COLO829 (cell line): Measurements from ENCODE around the gene PDE6G.
"Not testable (repeated sequence)": the region's sequence is repeated elsewhere in the genome, so short reads cannot be mapped to it uniquely, and the experiment has no call there.

ENCODE experiments used
- DNase-seq: peaks from one replicate; pipeline ENCODE4 v3.0.0; 2012; ENCODE audit warnings: low spot score

Gene PDE6G

DNA sequence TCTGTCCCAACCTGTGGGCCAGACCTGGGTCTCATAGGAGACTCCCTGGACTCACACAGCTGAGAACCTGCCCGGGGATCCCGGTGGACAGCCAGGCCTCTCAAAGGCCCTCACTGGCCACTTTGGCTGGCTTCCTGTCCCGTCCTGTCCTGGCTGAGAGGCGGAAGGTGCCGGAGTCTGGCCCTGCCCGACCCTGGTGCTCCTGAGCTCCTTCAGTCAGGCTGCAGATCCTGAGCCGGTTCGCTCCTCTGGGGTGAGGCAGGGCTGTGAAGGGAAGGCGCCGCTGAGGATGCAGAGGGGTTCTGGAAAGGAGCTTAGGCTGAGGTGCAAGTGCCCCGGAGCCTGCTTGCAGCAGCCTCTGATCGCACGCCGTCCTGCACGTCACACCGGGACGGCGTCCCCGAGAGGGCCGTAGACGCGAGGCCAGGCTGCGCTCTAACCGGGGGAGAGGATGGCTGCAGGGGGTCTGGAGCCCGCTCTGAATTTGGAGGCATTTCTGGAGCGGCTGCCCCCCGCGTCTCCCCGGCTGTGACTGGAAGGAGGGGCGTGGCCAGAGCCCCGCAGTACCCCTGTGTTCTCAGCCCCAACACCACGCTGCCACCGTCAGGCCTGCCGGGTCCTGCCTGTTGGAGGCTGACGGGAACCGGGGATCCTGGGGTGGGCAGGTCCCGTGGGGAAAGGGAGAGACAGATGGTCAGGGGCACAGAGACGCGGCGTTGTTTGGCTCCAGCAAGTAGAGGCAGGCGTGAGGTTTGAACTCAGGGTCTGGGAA, 31.6 kb upstream of the PDE6G start:
- no peak for DNase-seq

DNA sequence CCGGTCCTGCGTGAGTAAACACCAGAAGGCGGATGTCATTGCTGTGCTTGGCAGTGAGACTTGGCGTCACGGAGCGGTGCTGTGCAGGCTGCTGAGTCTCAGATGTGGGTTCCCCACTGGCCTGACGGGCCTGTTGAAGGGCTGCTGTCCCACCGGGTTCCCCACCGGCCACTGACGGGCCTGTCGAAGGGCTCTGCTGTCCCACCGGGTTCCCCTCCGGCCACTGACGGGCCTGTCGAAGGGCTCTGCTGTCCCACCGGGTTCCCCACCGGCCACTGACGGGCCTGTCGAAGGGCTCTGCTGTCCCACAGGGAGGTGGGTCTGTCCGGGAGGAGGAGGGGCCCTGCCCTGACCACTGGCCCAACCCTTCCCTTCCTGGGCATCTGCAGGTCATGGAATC, 30.3 kb upstream of the PDE6G start:
- DNase-seq, result no peak

DNA sequence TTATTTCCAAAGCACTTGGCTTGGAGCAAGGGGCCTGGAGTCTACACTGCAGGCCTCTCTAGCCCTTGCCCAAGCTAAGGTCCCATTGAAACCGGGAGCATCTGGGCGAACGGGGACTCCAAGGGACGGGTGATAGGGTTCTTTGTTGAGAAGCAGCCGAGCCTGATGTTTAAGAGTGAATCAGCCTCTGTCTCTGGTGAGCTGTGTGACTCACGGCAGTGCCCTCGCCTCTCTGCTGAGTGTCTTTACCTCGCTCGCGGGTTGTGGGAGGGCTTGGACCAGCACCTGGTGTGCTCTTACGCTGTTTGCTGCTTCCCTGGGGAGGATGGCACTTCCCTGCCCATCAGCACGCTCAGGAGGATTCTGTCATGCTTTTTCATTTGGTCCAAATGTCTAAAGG, 28.8 kb upstream of the PDE6G start:
- peak; percentile 54 for DNase-seq

DNA sequence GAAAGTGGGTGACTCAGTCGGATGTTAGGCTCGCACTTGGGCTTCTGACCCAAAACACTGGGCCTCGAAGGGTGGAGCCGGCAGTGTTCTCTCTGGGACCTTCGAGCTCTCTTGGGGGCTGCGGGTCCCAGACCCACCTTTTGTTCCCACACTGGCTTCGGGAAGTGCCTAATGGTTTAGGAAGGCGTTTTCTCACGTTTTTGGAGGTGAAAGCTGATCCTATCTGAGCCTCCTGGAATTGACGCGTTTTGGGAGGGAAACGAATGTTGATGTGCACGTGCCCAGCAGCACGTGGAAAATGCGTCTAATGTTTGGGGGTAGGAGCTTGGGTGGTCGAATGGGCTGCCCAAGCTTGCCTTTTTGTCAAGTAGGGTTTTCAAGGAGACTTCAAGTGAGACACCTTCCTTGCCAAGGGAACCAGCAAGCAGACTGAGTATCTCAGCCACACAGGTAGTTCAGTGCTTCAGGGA, 28.1 kb upstream of the PDE6G start:
- no peak for DNase-seq

DNA sequence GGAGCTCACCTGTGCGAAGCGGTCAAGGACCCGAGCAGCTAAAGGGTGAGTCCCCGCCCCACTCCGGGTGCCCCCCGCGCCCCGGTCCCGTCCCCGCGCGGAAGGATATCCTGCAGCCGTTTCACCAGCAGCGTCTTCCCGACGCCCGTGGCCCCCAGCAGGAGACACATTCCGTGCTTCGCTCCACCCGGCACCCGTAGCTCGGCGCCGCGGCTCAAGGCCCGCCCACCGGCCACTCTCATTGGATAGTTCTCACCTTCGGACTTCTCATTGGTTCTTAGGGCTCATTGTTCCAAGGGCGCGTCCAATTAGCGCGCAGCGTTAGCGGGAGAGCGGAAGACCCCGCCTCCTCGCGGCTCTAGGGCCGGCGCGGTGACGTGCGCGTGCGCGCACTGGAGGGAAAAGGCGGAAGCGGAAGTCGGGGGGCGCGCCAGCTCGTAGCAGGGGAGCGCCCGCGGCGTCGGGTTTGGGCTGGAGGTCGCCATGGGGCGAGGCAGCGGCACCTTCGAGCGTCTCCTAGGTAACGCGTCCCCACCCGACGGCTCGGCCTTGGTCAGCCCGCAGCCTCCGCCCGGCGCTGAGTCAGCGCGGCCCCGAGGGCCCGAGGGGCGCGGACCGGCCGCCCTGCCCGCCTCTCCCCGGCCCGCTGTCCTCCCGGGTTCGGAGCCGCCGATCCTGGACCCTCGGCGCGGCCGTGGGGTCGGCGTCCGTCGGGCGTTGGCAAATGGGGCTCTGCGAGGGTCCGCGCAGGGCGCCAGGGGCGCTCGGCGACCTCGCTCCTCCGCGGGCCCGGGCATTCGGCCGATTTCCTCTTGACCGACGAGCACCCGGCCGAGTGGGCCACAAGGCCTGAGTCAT, 27.5 kb upstream of the PDE6G start, which contains the start of the genes ARL16 and HGS:
Gene ARL16, minus strand, starts transcription at position 214 of the 858 bp plus-strand sequence. Its CDS starts 44 bp downstream, at position 170.
Gene HGS, plus strand, starts transcription at position 428 of the 858 bp plus-strand sequence. Its CDS starts 56 bp downstream, at position 484.
- peak; percentile 99 for DNase-seq

DNA sequence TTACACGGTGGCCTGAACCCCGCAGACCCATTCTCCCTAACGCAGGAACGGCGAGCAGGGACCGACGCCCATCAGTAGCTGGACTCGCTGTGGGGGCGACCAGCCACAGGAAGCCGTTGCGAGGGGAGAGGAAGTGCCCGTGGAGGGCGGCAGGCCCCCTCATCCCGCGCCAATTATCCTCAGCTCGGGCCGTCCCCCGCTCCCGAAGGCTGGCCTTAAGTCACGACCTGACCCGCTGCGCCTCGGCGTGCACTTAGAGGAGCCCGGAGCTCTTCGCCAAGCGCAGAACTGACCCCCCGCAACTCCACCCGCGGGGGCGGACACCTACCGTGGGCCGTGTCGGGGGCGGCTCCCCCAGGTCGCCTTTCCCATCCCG, 26.9 kb upstream of the PDE6G start:
- DNase-seq, result no peak

DNA sequence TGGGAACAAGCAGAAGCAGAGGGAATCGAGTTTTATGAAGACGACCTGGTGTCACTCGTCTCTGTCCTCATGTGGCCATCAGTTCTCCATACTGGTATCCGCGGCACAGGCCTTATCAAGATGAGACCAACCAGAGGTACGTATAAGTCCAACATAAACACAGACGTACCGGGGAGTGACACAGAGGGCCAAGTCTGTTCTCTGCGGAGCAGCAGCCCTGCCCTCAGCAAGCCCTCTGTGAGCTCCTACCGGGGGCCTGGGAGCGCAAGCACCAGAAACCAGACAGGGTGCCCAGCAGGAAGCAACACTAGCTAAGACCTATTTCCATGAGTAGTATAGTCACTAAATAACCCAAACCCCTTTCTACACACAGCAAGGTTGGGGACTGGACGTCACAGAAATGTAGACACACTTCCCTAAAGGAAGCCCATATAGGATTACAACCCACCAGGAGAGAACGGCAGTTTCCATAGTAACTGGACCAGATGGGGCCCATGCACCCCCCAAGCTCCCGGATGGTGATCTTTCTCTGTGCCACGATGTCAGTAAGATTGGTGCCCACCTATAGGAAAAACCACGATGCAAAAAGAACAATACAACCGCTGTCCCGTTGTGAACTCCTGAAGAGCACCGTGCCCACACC, 26.3 kb upstream of the PDE6G start:
- DNase-seq, result no peak

DNA sequence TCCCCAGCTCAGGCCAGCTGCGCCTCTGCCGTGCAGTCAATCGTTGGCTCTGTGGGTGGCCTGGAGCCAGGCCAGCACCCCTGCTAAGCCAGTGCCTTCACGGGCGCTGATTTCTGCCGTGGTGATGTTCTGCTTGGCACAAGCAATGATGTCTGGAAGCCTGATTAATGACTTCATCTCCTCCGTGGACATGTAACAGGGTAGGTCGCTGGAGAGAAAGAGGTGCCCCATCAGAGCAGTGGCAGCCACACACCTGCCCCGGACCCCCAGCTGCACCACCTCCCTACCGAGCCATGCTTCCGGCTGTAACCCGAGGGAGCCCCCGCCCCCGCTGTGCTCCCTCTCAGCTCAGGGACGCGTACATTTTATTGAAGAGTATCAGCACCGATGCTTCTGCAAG, 25.3 kb upstream of the PDE6G start:
- DNase-seq, result no peak

DNA sequence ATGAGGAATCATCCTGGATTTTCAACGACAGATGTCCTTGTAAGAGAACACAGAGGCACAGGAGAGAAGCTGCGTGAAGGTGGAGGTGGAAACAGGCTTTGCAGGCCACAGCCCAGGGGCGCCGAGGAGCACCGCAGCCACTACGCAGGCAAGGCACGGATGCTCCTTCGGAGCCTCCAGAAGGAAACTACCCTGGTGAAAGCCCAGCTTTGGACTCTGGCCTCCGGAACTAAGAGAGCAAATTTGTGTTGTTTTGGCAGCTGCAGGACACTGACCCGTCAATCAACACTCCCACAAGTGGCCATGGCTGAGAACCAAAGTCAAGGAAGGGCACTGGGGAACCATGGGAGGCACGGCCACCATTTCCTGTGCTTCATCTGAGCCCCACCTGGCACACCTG, 23.8 kb upstream of the PDE6G start:
- DNase-seq, result no peak

DNA sequence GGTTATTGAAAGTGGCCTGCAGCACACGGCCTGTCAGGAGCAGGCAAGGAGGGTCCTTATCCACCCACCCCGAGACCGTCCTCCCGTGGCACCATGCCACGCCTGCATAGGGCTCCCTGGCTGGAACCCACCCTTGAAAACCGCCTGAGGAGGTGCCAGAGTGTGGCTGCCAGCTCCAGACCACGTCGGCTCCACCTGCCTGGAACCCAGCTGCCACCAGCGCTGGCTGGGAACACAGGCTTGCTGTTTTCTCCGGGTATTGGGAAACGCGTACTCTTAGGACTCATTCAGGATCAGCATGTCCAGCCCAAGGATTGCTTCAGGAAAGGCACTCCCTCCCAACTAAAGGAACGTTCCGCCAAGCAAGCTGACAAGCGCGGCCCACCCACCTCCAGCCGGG, 20.6 kb upstream of the PDE6G start:
- no peak for DNase-seq

DNA sequence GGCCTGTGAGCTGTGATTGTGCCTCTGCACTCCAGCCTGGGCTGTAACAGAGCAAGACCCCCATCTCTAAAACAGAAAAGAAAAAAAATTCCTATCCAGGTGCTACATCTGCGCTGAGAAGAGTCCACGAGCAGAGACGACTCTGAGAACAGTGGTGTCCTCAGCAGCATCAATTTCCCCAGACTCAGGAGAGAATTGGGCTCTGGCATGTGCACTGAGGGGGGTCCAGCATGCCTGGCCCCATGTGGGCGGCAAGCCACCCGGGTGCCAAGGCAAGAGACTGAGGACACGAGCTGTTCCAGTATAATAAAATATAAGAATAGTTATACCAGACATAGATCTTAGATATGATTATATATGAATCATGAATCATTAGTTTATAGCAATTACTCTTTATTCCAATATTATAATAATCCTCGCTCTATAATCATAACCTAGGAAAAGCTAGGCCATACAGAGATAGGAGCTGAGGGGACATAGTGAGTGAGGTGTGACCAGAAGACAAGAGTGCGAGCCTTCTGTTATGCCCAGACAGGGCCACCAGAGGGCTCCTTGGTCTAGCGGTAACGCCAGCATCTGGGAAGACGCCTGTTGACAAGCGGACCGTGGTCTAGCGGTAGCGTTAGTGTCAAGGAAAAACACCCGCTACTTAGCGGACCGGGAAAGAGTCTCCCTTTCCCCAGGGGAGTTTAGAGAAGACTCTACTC, 19.3 kb upstream of the PDE6G start:
- DNase-seq, result not testable (repeated sequence)

DNA sequence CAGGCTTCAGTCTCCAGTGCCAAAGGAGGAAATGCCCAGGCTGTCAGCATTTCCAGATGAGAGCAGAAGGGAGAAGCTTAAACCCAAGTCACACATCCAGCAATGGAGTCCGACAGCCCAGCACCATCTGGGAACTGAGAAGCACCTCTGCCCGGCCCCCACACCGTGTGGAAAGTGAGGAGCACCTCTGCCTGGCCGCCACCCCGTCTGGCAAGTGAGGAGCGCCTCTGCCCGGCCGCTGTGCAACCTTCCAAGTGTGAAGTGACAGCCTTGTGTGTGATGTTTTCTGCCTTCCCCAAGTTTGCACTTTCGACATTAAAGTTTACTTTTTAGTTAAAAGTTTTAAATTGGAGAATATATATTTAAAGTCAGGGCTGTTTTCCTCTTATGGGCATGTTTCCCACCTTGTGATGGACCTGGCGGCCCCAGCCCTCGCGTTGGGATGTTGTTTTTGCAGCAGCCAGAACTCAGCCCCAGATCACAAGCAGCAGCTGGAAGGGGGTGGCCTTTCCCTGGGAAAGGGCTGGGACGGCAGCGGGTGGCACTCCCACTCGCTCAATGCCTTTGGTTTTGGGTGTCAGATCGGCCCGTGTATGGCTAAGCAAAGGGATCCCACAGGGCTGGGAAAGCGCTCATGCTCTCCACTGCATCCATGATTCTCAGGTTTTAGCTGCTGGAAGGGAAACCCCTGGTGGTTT, 17.4 kb upstream of the PDE6G start:
- no peak for DNase-seq

DNA sequence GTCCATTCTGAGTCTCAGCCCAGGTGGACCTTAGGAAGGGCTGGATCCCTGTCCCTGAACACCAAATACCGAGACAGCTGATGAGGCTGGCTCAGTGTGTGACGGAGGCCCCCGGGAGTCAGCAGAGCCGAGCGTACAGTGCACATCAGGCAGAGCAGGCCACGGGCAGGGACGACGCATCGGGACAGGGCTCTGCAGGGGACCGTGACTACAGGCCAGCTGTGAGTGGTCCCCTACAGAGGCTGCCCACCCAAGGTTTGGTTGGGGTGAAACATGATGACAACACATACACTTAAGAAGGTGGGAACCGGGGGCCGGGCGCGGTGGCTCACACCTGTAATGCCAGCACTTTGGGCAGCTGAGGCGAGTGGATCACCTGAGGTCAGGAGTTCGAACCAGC, 16.6 kb upstream of the PDE6G start:
- DNase-seq, result no peak

DNA sequence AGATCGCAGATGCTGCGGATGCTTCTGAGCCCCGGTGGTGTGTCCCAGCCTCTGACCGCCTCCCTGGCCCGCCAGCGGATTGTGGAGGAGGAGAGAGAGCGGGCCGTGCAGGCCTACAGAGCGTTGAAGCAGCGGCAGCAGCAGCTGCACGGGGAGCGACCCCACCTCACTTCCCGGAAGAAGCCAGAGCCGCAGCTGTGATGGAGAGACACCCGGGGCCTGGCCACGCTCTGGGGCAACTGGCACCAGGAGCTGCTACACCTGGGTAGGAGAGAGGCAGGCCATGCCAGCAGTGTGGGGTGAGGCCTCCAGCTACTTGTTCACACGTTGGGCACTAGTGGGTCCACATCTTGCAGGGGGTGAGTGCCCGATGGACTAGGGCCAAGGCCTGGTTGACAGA, 16.2 kb upstream of the PDE6G start:
- DNase-seq, result no peak

DNA sequence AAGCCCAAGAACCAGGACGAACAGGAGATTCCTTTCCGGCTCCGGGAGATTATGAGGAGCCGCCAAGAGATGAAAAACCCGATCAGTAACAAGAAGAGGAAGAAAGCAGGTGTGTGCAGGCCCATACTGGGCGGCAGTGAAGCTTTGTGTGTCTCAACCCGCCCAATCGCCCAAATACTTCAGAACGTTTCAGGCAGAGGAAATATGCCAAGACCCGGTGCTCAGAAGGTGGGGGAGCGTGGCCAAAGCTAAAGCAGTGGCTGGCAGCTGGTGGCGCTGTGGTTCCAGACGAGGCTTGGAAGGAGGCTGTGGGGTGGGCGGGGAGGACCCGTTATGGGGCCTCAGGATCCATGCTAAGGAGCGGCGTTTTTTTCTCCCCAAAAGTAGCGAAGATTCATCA, 11.4 kb upstream of the PDE6G start:
- DNase-seq, result no peak

DNA sequence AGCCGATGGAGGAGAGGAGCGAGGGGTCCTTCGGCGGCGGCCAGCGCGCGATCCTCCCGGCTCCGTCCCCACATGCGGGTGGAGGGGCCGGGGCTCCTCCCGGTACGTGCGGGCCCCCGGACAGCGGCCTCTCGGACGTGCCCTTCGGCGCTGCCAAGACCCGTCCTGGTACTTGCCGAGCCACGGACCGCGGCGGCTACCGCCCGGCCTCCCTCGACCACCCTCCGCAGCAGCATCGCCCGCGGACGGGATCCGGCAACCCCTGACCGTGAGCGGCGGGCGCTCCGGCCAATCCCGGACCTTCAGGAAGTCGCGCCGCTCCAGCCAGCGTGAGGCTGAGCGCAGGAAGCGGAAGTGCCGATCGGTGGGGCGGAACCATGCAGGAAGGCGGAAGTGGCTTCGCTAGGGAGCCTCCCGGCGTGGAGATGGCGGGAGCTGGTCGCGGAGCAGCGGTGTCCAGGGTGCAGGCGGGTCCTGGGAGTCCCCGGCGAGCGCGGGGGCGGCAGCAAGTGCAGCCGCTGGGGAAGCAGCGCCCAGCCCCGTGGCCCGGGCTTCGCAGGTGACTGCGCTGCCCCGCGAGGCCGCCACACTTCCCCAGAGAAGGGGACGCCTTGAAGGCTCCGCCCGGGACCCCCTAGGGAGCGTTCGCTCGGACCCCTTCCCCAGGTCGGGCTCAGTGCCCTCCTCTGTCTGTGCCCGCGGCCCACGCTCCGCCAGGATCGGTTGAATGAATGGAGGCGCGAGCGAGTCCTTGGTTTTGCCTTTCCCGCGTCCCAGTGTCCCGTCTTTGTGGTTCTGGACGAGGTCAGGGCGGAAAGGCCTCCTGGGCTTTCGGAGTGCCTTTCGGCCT, 10.2 kb upstream of the PDE6G start, which contains the start of the genes CCDC137 and OXLD1:
Gene CCDC137, plus strand, starts transcription at position 396 of the 850 bp plus-strand sequence. Its CDS starts 30 bp downstream, at position 426.
Gene OXLD1, minus strand, starts transcription at position 264 of the 850 bp plus-strand sequence. Its CDS starts 28 bp downstream, at position 236.
- peak; percentile 87 for DNase-seq

DNA sequence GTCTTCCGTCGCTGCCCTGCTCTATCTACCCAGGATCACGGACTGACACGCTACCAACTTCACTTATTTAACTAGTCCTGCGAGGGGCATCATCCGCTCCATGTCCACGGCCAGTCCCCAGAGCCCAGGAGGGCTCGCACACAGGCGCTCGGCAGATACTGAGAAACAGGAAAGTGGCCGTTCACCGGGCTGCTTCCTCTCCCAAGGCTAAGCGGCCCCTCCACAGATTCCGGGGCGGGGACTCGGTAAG, 9.7 kb upstream of the PDE6G start:
- DNase-seq, result no peak

DNA sequence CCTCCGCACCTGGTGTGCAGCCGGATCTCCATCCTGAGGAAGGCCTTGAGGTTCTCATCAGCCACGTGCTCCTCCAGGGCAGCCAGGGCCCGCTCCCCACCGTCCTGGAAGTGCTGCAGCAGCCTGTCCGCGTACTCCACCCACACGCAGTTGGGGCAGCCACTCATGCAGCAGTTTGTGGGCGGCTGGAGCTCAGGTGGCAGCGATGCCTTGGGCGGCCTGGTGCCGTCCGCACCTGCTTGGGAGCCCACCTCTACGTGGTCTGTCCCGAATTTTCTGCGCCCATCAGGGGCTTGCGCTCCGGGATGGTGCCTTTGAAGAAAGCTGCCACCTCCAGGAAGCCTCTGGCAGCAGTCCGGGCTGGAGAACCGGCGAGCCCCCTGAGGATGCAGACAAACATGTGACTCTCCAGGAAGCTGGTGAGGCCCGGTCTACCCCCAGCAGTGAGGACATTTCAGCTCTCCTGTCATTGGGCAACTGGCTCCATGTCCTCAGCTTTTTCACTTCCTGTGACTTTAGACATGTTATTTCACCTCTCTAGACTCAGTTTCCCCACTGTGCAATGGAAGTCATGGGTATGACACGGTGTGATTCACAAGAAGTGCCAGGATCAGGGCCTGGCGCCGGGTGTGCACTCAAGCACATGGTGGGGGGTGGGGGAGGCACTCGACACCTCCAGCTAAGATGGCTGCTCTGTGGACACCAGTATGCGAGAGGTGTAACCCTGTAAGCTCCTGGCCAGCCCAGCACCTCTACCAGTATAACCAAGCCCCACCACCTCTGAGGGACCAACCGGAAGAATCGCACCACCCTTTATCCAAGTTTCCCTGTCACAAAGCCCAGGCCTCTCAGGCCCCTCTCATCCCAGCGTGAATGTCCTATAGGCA, 9.1 kb upstream of the PDE6G start:
- DNase-seq, result no peak

DNA sequence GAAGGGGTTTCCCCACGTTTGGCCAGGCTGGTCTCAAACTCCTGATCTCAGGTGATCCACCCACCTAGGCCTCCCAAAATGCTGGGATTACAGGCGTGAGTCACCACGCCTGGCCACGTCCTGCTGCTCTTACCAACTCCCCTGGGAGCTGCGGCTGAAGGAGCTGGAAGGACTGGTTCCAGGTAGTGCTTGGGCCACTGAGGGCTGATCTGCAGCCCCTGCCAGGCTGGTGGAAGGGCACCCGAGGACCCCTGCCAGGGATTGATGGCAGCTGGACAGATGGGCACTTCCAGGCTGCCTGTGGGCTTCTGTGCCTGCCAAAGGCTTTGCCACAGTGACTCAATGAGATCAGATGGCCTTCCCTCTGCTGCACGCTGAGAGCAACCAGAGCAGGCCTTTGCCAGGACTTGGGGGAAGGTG, 7.7 kb upstream of the PDE6G start:
- no peak for DNase-seq
